Glomerular endothelial cell (primary cell): Measurements from ENCODE around the gene PLXNA4. TPM values are rescaled to one million over a fixed set of nuclear protein-coding genes. Genes with fewer than 3 reads are reported as not detected.

ENCODE experiments used
- DNase-seq: peaks from one replicate; pipeline ENCODE4 v3.0.0-alpha.2; 2011; ENCODE audit warnings: low read depth, low spot score; ENCODE audit errors: extremely low read depth
- total RNA-seq: library from RNA; depleted of rRNA; stranded (reverse); fragments of >200 nt; gene quantifications from 2 replicates; pipeline ENCODE4 v1.2.3, GENCODE V29; 2015

Gene PLXNA4
- total RNA-seq, 1 donor from 2014 or later, result 1.2 TPM

DNA sequence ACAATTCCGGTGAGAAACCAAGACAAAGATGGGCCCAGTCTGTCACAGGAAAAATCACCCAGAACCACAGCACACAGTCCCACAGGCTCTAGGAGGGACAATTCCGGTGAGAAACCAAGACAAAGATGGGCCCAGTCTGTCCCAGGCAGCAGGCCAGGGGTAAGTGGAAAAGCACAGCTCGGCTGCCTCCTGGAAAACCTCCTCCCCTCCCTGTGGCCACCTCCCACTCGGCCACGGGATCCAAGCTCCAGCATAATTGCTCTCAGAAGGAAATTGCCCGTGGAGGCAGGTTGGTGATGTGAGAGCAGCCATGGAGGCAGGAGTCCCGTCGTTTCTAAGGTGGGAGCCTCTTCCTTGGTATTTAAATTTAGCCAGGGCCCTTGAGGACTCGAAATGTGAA, 95.7 kb downstream of the PLXNA4 start:
- no peak for DNase-seq

- no peak for DNase-seq
Observed at GRCh38 chr7:132476541-132476940, 99.7 kb downstream of the PLXNA4 start.

DNA sequence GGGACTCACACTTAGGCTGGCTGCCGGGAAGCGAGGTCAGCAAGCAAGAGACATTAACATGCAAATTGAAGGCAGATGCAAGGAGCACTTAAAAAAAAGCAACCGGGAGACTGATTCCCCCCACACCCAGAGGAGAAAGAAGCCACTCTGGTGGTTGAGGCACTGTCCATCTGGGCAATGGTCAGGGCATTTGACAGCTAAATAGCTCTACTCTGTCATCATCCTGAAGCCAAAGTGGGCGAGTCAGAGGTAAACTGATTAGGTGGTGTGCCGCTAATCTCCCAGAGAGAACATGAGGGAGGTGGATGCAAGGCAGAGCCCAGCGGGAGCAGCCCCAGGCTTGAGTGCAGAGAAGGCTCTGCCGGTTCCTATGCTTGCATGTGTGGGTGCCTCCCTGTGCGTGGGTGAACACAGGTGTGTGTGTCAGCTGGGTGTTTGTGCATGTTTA, 100.6 kb downstream of the PLXNA4 start:
- DNase-seq, result no peak

DNA sequence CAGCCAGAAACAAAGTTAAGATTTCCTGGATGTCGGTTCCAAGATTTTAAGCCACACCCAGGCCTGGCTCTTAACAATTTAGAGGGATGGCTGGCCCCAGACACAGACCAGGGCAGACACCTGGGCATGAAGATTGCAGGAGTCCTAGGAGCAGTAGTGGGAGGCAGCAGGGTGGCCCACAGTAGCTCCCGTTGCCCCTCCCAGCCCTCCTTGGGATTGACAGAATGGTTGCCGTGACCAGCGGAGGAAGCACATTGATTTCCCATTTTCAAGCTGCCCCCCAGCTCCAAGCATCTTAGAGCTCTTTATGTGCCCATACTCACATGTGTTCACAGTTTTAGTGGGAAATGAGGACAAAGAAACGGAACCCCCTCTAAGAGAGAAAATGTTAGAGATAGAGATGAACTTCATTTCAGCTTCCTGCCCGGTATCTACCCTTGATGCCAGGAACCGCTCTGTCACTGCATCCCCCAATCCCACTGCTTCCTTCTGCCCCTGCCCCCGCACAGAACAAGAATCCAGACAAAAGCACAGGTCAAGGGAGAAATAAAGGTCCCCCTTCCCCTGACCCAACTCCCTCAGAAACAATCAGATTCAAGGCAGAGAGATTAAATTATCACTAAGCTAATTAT, 101.1 kb downstream of the PLXNA4 start:
- DNase-seq, result no peak

DNA sequence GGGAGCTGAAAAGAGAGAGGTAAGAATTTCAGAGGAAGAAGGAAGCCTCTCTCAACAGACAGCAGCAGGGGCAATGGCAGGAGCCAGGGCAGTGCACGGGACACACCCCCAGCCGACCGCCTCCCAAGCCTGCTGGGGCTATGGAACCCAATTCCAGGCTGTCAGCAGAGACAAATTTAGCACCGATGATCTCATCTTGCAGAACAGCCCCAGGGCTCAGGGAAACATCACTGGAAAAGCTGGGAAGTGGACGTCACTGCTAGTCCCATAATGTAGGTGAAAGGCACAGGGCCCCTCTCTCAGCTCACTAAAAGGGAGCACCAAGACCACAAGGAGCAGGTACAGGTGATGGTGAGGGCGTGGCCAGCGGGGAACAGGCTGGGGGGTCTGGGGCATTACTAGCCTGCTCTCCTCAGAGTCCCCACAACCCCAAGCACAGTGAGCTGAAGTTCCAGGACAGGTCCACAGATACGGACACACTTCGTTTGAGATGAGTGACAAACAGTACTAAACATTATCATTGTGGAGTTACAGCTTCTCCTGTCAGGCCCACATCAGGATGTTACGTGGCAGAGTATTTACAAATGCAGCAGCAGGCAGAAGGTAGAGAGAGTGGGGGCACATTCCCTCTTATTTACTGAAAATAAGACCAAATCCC, 103.7 kb downstream of the PLXNA4 start:
- DNase-seq, result no peak

DNA sequence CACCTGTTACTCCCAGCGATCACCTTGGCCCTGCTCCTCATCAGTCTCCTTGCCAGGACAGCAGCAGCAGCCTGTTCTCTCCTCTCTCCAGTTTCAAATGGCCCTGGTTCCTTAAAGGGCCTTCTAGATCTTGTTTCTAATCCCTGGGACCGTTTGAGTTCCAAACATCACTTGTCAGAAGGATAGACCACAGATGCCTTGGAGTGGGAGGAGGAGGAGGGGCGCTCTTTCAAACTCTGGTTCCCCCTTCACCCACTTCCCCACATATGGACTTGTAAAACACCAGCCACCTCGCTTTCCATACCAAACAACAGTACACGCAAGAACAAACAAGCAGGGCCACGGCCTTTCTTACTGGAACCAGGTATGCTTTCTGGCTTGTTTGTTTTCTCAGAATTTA, 104.8 kb downstream of the PLXNA4 start:
- no peak for DNase-seq

DNA sequence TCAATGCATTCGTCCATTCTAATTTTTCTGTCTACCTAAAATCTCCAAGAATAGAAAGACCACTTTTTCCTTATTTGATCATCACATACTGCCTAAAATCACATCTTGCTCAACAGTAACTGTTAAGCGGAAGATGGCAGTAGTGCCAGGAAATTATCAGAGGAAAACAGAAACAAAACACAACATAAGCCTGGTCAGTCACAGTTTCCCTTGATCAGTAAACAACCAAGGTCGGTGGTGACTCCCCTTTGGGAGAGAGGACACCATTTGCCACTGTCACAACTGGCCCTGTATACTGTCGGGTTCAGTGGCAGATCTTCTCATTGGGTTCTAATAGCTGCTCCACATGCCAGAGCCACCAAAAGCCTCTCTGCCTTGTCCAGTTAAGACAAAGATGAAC, 106.6 kb downstream of the PLXNA4 start:
- DNase-seq, result no peak

DNA sequence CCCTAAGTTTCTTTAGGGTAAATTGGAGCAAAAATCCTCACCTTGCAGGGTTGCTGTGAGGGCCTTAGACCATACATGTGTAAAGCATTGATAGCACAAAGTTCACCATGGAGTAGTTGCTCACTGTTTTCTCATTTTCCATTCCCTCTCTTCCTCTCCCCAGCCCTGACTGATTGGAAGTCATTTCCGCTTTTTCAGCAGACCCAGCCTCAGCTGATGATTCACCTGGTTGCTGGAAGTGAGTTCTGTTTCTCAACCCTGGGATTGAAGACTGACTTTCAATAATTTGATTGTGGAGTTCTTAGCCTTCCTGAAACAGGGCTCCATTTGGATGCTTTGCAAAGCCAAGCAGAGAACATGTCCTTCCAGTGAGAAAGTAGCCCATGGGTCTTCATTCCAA, 107.0 kb downstream of the PLXNA4 start:
- no peak for DNase-seq

GRCh38 chr7:132466367-132466766, 109.9 kb downstream of the PLXNA4 start:
- no peak for DNase-seq

DNA sequence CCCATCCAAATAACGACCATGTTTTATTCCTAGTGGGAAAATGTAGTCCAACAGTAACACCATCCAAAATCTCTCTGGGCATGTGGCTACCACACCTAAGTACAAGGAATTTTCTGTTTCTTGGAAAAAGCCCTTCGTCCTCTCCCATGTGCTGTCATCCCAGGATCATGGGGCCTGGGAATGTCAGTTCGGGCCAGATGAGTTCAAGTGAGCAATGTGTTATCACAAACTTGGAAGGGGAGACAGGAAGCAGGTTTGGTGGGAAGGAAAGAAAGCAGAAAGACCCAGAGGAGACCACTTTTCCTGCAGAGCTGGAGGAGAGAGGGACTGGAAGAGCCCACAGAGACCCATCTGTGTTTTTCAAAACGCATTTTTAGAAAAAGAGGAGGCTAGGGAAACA, 110.8 kb downstream of the PLXNA4 start:
- DNase-seq, result no peak

DNA sequence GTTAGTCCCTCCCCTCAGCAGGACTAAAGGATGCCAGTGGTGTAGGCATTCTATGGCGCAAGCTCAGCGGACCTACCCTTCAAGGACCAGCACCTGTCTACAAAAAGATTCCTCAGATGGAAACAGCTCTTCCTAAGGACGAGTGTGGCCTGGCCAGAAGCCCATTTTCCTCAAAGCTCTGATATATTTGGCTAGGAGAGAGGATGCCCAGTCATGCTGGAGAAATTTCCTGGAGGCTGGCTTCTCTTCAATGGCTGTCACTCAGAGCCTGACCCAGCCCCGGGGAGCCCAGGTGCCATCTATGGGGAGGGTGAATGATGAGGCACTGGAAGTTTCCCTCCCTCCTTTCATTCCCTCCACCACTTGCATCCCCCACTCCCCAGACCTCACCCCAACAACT, 111.5 kb downstream of the PLXNA4 start:
- DNase-seq, result peak; percentile 64

DNA sequence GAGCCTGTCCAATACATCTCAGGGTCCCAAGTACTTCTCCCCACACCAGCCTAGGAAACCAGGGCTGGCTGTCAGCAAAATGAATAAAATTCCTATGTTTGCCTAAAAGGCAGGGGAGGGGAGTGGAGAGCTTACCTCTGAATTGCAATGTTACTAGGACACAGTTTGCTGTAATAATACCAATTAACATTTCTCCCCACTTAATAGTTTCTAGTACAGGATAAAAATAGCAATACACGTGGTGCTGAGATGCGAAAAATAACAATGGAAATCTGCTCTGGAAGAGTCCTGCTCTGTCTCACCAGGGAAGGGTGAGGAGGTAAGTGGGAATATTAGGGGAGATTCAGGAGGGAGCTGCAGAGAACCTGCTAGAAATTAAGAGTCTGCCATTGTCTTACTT, 112.3 kb downstream of the PLXNA4 start:
- no peak for DNase-seq

- no peak for DNase-seq
Observed at GRCh38 chr7:132462478-132462877, 113.8 kb downstream of the PLXNA4 start.

GRCh38 chr7:132461032-132461592, 115.2 kb downstream of the PLXNA4 start:
- no peak for DNase-seq

- no peak for DNase-seq
Observed at GRCh38 chr7:132458729-132459128, 117.5 kb downstream of the PLXNA4 start.

DNA sequence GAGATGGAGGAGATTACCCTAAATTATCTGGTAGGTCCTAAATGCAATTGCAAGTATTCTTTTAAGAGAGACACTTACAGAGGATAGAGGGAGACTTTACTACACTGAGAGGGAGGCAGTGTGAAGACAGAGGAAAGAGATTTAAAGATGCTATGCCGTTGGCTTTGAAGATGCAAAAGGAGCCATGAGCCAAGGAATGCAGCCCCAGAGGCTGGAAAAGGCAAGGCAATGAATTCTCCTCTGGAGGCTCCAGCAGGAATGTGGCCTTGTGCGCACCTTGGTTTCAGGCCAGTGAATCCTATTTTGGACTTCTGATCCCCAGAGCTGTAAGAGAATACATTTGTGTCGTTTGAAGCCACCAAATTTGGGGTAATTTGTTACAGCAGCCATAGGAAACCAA, 118.6 kb downstream of the PLXNA4 start:
- DNase-seq, result no peak

- no peak for DNase-seq
Observed at GRCh38 chr7:132456418-132456817, 119.9 kb downstream of the PLXNA4 start.

DNA sequence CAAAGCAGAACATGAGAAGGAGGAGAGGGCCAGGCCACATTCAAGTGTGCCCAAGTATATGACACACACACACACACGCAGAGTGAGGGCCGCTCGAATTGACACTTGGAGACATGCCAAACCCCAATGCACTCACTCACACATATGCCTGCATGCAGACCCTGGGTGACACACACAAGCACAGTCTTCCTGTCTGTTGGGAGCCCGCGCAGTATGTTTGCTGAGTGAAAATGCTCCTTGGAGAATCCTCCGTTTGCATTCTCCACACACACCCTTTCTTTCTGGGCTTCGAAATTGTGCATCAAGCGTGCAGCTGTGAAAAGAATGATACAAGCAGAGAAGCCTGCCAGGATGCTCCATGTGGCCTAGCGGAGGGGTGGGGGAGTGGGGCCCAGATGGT, 120.9 kb downstream of the PLXNA4 start:
- no peak for DNase-seq

GRCh38 chr7:132453826-132454225, 122.4 kb downstream of the PLXNA4 start:
- DNase-seq, result no peak

DNA sequence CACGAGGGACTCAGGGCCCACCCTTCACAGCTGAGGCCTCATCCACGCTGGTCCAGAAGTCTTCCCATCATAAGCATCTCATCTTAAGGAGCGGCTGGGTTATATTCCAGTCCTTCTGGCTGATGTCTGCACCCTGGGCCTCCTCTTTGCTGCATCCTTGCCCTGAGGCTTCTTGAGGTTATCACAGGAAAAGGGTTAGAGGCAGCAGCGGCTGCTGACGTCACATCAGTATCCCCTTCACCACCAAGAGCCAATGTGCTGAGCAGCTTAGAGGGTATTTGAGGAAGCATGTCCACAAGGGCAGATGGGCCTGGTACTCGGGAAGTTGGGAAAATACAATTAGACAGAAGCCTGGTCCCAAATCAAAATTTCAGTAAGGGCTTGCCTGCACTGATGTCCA, 125.1 kb downstream of the PLXNA4 start:
- no peak for DNase-seq

DNA sequence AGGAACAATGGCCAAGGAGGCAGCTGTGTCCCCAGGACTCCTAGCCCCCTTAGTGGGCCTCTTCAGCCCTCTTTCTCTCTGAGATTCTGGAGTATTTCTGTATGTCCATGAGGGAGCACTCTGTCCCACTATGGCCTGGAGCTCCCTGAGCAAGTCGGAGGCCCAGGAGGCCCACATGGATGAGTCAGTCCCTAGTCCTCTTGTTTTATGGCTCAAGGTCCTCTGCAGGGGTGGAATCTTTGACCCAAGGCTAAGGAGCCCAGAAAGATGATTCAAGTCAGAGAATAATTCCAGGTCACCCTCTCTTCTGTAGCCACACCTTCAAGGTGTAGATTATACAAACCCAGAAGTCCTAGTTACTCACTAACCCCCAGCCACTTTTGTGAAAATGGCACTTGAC, 125.6 kb downstream of the PLXNA4 start:
- no peak for DNase-seq

DNA sequence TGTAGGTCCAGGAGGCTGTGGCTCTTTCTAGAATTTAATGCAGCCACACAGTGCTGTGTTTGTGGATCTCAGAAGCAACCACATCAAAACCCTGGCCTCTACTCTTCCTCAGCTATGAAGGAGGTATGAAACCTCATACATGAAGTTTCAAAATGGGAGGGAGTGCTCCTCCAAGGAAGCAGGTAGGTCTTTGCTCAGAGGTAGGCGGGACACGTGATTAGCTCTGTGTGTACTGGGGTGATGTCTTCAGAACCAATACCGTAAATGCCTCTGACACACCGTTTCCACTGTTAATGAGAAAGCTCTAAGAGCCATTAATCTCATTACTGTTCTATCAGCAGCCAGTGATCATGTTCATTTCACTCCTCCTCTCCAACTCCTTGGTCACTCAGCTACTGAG, 126.1 kb downstream of the PLXNA4 start:
- no peak for DNase-seq
